Activated naive CD8-positive, alpha-beta T cell treated with anti-CD3 and anti-CD28 coated beads, Interleukin-2, amount 10 ng/mL, durations not matched to agents 7 days and 5 days (primary cell): ENCODE results near the gene SRRM3. TPM values are rescaled to one million over a fixed set of nuclear protein-coding genes. Genes with fewer than 3 reads are reported as not detected.
A peak's percentile ranks its signal among the peaks of the same experiment; 100 is the strongest.

Experiments used
- ATAC-seq: fragments of 150-1000 bp; cut with Tn5 transposase; one replicate; pipeline ENCODE4 v1.10.0; 2021; ENCODE audit warnings: low read depth, moderate library complexity
- POLR2A ChIA-PET: fragments of 350-600 bp; sonication (Branson Sonifier 250); formaldehyde crosslinking; loops from one replicate; lab custom pipeline; 2021; ENCODE audit warnings: antibody characterized with exemption; lab: Charles Lee
- DNase-seq: peaks from one replicate; pipeline ENCODE4 v3.0.0; 2021
- H3K27ac Mint-ChIP-seq: one replicate; pipeline ENCODE4 v1.8.0; 2022; ENCODE audit warnings: mild to moderate bottlenecking, mixed read lengths
- H3K27me3 Mint-ChIP-seq: one replicate; pipeline ENCODE4 v1.8.0; 2022; ENCODE audit warnings: mild to moderate bottlenecking, moderate library complexity, mixed read lengths
- H3K36me3 Mint-ChIP-seq: one replicate; pipeline ENCODE4 v1.8.0; 2021; ENCODE audit warnings: mild to moderate bottlenecking, mixed read lengths
- H3K4me1 Mint-ChIP-seq: one replicate; pipeline ENCODE4 v1.8.0; 2021; ENCODE audit warnings: mixed read lengths
- H3K4me3 Mint-ChIP-seq: one replicate; pipeline ENCODE4 v1.8.0; 2022; ENCODE audit warnings: mild to moderate bottlenecking, moderate library complexity, mixed read lengths
- H3K9me3 Mint-ChIP-seq: one replicate; pipeline ENCODE4 v1.8.0; 2021; ENCODE audit warnings: mixed read lengths
- total RNA-seq, 2 experiments: library from RNA; stranded (reverse); gene quantifications; one replicate each; pipeline ENCODE4 v1.2.3, GENCODE V29; 2021

Gene SRRM3
- total RNA-seq, 2 experiments from 2014 or later = not detected

DNA sequence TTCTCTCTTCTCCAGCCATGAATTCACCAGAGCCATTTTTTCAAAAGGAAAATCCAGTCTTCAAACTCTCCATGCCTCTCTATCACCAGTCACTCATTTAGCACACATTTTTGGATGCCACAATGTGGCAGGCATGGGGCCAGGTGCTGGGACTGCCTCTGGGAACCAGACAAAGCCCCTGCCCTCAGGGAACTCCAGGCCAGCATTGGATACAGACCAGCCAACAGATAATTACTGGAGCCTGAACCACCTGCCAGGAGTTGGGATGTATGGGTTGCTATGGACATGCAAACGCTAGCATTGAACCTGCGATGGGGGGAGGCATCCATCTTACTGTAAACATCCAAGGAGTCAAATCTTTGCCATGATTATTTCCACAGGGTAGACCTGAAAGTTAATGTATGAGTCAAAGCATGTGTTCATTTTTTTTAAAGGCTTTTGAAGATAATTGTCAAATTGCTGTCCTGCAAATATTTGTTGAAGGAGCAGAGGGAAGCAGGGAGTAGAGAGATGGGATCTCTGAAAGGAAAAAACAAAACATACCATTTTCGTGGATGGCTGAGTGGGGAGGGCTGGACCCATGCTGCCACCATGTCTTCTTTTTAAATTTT is 43.2 kb downstream of the SRRM3 start:
- Mint-ChIP-seq H3K27ac (no peak overlapping the region), H3K4me3 (no peak overlapping the region), H3K36me3 (no peaks in the 10 kb centered on the region), H3K9me3 (no peaks in the 10 kb centered on the region), H3K27me3 (peaks cover 3% of the 10 kb centered on the region), H3K4me1 (peaks cover 1% of the 10 kb centered on the region)
- POLR2A ChIA-PET = no interaction called here
- no peak for ATAC-seq
- DNase-seq = no peak

DNA sequence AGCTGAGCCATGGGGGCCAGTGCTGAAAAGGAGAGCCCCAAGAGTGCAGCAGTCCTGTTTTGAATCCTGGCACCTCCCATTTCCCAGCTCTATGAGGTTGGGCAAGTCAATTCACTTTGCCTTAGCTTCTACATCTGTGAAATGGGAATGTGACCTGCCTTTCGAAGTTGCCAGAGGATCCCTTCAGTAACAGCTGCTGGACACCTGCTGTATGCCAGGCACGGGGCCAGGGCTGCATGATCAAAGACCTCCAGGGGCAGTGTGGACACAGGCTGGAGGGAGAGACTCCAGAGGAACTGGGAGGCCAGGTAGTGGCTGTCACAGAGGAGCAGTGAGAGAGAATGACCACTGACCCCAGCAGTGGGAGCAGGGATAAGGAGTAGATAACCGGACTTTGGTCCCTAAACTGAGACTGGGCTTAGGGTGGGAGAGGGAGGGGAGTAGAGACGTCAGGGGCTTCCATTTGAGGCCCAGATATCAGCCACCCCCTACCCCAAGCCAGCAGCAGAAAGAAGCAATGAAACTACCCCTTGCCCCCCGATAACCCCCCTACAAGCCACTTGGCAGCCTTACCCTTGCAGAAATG is 45.2 kb downstream of the SRRM3 start:
- POLR2A ChIA-PET = no interaction called here
- DNase-seq = no peak
- H3K27ac Mint-ChIP-seq = no peak overlapping the region
- H3K9me3 Mint-ChIP-seq = no peaks in the 10 kb centered on the region
- H3K27me3 Mint-ChIP-seq = peaks cover 3% of the 10 kb centered on the region
- H3K4me1 Mint-ChIP-seq = peaks cover 1% of the 10 kb centered on the region
- H3K36me3 Mint-ChIP-seq = no peaks in the 10 kb centered on the region
- ATAC-seq = no peak
- H3K4me3 Mint-ChIP-seq = no peak overlapping the region

DNA sequence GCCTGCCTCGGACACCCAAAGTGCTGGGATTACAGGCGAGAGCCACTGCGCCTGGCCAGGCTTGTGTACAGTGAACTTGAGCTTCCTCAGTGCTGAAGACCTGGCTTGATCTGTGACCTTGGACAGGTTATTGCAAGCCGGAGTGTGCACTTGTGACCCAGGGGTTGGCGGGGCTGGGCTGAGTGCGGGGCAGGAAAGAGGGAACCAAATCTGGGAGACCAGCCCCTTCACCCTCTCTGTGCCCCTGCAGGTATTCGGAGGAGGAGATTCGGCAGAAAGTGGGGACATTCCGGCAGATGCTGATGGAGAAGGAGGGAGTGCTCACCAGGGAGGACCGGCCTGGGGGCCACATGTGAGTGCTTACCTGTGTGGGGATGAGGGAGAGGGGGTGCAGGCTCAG is 46.2 kb downstream of the SRRM3 start:
- no peak overlapping the region for H3K27ac Mint-ChIP-seq
- ATAC-seq = no peak
- H3K4me1 Mint-ChIP-seq = peaks cover 1% of the 10 kb centered on the region
- no peaks in the 10 kb centered on the region for H3K36me3 Mint-ChIP-seq
- H3K27me3 Mint-ChIP-seq = peaks cover 3% of the 10 kb centered on the region
- no peak overlapping the region for H3K4me3 Mint-ChIP-seq
- no peak for DNase-seq
- POLR2A ChIA-PET = no interaction called here
- no peaks in the 10 kb centered on the region for H3K9me3 Mint-ChIP-seq

DNA sequence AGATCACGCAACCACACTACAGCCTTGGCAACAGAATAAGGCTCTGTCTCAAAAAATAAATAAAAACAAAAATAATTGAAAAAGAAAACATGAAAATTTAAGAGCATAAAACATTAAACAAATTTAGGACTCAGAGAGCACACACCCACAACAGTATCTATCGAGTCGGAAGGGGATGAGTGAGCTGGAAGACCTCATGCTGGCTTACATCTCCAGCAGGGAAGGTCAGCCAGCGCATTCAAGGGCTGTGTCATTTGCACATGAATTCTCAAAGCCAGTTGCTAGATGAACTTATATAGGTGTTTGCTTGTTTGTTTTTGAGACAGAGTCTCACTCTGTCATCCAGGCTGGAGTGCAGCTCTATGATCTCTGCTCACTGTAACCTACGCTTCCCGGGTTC is 50.3 kb downstream of the SRRM3 start:
- POLR2A ChIA-PET = no interaction called here
- no peaks in the 10 kb centered on the region for H3K4me1 Mint-ChIP-seq
- H3K9me3 Mint-ChIP-seq = no peaks in the 10 kb centered on the region
- no peaks in the 10 kb centered on the region for H3K36me3 Mint-ChIP-seq
- no peak overlapping the region for H3K4me3 Mint-ChIP-seq
- peaks cover 8% of the 10 kb centered on the region for H3K27me3 Mint-ChIP-seq
- DNase-seq (no peak), ATAC-seq (no peak)
- no peak overlapping the region for H3K27ac Mint-ChIP-seq

DNA sequence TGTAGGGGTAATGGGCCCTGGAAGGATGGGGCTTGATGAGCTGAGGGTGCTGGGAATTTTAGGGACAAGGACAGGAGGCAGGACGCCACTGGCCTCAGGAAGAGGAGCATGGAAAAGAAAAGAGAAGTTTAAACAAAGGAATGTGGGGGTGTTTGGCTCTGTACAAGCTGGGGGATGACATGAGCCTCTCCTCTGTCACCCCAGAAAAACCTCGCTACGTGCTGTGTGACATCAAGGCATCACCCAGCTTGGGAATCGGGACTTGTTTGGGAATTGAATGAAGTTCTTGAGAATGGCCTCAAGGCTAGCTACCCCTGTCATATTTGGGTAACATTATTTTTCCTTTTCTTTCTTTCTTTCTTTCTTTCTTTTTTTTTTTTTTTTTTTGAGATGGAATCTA is 53.1 kb downstream of the SRRM3 start:
- H3K27me3 Mint-ChIP-seq = peaks cover 25% of the 10 kb centered on the region
- POLR2A ChIA-PET = interaction anchor here (0.6 kb wide), 1 partner anchor 25 kb away, joined by 4 read pairs; no protein-coding TSS in a partner anchor
- peak overlapping the region; percentile 54 for H3K27ac Mint-ChIP-seq
- H3K9me3 Mint-ChIP-seq = no peaks in the 10 kb centered on the region
- no peak overlapping the region for H3K4me3 Mint-ChIP-seq
- no peak for ATAC-seq
- no peaks in the 10 kb centered on the region for H3K36me3 Mint-ChIP-seq
- H3K4me1 Mint-ChIP-seq = no peaks in the 10 kb centered on the region
- DNase-seq = no peak

DNA sequence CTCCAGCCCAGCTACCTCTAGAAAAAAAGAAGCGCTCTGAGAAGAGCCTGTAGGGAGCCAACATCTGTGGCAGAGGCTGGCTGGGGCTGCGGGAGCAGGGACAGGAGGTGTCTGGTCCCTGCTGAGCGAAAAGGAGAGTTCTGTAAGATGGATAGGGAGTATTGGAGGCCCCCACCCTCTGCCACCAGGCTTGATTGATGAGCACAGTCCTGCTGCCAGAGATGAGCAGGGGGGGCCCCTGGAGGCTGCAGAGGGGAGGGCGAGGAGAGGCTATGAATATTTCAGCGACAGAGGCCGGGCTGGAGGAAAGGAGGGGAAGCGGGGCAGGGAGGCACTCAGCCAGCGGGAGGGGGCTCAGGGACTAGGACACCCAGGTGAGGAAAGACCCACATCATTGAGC is 56.3 kb downstream of the SRRM3 start:
- H3K4me1 Mint-ChIP-seq = peaks cover 3% of the 10 kb centered on the region
- H3K9me3 Mint-ChIP-seq = no peaks in the 10 kb centered on the region
- no peaks in the 10 kb centered on the region for H3K36me3 Mint-ChIP-seq
- no peak overlapping the region for H3K4me3 Mint-ChIP-seq
- DNase-seq (no peak), ATAC-seq (no peak)
- H3K27me3 Mint-ChIP-seq = peaks cover 29% of the 10 kb centered on the region
- no peak overlapping the region for H3K27ac Mint-ChIP-seq
- POLR2A ChIA-PET = interaction anchor here (0.6 kb wide), 1 partner anchor 34 kb away, joined by 5 read pairs; no protein-coding TSS in a partner anchor

DNA sequence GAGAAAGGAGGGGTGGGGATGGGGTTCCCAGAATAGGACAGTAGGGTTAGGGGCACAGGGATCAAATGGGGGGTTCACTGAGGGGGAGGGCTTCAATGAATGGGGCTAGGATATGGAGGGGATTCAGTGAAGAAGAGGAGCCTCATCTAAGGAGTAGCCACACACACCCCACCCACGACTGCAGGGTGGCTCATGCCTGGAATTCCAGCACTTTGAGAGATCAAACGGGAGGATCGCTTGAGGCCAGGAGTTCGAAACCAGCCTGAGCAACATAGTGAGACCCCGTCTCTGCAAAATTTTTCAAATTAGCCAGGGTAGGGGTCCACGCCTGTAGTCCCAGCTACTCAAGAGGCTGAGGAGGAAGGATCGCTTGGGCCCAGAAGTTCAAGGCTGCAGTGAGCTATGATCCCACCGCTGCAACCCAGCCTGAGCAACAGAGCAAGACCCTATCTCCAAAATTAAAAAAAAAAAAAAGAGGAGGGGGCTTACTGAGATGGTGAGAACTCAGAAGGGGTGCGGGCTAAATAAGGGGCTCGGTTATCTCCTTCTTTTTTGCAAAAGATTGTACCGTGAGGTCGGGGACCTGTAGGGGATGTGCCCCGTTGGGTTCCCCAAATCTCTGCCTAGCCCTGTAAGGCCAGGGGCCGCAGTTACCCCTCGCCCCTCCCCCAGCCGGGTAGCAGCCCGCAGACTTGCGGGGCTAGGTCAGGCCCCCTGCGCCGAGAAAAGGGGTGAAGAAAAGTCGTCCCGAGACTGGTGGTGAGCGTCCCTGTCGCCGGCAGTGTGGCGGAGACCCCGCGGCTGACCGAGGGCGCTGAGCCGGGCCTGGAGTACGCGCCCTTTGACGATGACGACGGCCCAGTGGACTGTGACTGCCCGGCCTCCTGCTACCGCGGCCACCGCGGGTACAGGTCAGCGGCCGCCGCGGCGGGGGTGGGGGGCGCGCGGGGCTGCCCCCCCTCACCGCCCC is 57.7 kb downstream of the SRRM3 start:
- H3K9me3 Mint-ChIP-seq = no peaks in the 10 kb centered on the region
- peaks cover 29% of the 10 kb centered on the region for H3K27me3 Mint-ChIP-seq
- POLR2A ChIA-PET = interaction anchor here (1.0 to 1.1 kb wide), 2 partner anchors 14 to 58 kb away, joined by 3 to 4 read pairs; no protein-coding TSS in a partner anchor
- H3K27ac Mint-ChIP-seq = no peak overlapping the region
- ATAC-seq (no peak), DNase-seq (no peak)
- no peak overlapping the region for H3K4me3 Mint-ChIP-seq
- no peaks in the 10 kb centered on the region for H3K36me3 Mint-ChIP-seq
- H3K4me1 Mint-ChIP-seq = peaks cover 3% of the 10 kb centered on the region

DNA sequence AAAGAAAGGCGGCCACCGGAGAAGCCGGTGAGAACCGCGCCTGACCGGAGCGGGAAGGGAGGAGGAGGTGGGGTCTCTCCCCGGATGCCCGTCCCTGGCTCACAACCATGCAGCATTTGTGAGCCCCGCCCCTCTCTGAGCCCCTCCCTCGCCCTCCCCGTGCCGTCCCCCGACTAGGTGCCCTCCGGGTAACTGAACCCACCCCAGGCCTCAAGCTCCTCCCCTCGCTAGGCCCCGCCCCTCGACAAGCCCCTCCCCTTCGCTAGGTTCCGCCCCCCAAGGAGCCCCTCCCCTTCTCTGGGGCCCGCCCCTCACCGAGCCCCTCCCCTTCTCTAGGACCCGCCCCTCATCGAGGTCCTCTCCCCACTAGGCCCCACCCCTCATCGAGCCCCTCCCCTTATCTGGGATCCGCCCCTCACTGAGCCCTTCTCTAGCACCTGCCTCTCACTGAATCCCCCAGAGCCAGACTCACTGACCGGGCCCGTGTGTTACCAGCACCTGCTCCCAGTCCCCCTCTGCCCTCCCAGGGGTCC is 58.5 kb downstream of the SRRM3 start:
- ATAC-seq (peak; percentile 47), DNase-seq (peak; percentile 60)
- H3K4me1 Mint-ChIP-seq = peaks cover 3% of the 10 kb centered on the region
- no peak overlapping the region for H3K27ac Mint-ChIP-seq
- POLR2A ChIA-PET = interaction anchor here (1.0 to 1.1 kb wide), 2 partner anchors 13 to 57 kb away, joined by 3 to 4 read pairs; no protein-coding TSS in a partner anchor
- H3K4me3 Mint-ChIP-seq = peak overlapping the region; percentile 35
- H3K27me3 Mint-ChIP-seq = peaks cover 26% of the 10 kb centered on the region
- H3K9me3 Mint-ChIP-seq = no peaks in the 10 kb centered on the region
- H3K36me3 Mint-ChIP-seq = no peaks in the 10 kb centered on the region

DNA sequence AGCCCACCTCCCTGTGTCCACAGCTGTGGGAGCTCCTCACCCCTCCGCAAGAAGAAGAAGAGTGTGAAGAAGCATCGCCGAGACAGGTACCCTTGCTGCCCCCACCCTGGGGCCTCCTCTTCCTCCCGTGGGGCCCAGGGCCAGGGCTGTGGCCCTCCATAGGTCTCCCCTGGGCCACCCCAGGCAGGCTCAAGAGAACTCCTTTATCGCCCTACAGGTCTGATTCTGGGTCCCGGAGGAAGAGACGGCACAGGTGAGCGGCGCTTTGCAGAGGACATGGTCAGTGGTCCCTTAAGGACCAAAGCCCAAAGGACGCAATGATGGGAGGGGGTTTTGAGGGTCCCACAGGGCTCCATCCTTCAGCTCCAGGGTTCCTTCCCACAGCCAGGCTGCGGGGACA is 59.6 kb downstream of the SRRM3 start:
- peaks cover 26% of the 10 kb centered on the region for H3K27me3 Mint-ChIP-seq
- no peak overlapping the region for H3K4me3 Mint-ChIP-seq
- DNase-seq = no peak
- POLR2A ChIA-PET = interaction anchor here (0.6 kb wide), 1 partner anchor 721 kb away, joined by 3 read pairs; no protein-coding TSS in a partner anchor
- H3K4me1 Mint-ChIP-seq = peaks cover 3% of the 10 kb centered on the region
- H3K27ac Mint-ChIP-seq = no peak overlapping the region
- no peak for ATAC-seq
- no peaks in the 10 kb centered on the region for H3K36me3 Mint-ChIP-seq
- no peaks in the 10 kb centered on the region for H3K9me3 Mint-ChIP-seq

DNA sequence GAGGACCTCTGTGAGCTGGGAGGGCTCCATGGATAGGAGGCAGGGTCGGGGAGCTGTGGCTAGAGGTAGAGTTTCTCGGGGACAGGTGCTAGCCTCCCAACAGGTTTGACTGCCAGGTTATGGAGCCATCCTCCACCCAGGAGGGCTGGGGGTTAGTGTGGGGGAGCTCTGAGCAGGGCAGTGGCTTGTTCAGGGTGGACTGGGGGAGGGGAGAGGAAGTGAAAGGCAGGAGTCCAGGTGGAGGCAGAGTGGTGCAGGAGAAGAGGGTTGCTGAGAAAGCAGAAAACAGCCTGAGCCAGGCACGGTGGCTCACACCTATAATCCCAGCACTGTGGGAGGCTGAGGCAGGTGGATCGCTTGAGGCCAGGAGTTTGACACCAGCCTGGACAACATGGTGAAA is 60.2 kb downstream of the SRRM3 start:
- Mint-ChIP-seq H3K4me3 (no peak overlapping the region), H3K36me3 (no peaks in the 10 kb centered on the region), H3K4me1 (peaks cover 3% of the 10 kb centered on the region), H3K27me3 (peaks cover 29% of the 10 kb centered on the region), H3K9me3 (no peaks in the 10 kb centered on the region), H3K27ac (peak overlapping the region; percentile 48)
- DNase-seq = no peak
- ATAC-seq = no peak
- POLR2A ChIA-PET = no interaction called here

DNA sequence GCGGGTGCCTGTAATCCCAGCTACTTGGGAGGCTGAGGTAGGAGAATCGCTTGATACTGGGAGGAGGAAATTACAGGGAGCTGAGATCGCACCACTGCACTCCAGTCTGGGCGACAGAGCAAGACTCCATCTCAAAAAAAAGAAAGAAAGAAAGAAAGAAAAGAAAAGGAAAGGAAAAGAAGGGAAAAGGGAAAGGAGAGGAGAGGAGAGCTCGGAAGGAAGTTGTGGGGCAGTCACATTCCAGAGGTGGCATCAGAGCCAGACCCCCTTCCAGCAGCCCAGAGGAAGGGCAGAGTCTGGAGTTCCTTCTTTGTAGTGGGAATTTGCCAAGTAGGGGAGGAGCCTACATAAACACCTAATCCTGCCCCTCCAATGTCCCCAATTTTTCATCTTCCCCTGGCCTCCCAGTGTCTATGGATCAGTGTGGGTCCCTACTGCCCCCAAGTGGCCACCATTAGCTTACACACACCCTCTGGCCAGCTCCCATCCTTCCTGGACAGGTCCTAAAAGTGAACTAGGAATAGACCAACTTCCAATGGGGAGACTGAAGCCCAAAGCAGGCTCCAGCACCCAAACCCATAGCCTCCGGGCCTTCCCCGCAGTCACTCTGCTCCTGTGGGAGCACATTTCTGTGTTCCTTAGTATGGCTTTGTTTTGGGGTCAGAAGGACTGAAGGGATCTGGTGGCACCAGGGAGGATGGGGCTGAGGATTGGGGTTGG is 61.1 kb downstream of the SRRM3 start:
- no peaks in the 10 kb centered on the region for H3K9me3 Mint-ChIP-seq
- peaks cover 3% of the 10 kb centered on the region for H3K4me1 Mint-ChIP-seq
- DNase-seq (no peak), ATAC-seq (no peak)
- peaks cover 26% of the 10 kb centered on the region for H3K27me3 Mint-ChIP-seq
- H3K27ac Mint-ChIP-seq = no peak overlapping the region
- POLR2A ChIA-PET = interaction anchor here (0.6 to 1.0 kb wide), 2 partner anchors 9 to 85 kb away, joined by 3 read pairs; no protein-coding TSS in a partner anchor
- H3K36me3 Mint-ChIP-seq = no peaks in the 10 kb centered on the region
- H3K4me3 Mint-ChIP-seq = no peak overlapping the region

DNA sequence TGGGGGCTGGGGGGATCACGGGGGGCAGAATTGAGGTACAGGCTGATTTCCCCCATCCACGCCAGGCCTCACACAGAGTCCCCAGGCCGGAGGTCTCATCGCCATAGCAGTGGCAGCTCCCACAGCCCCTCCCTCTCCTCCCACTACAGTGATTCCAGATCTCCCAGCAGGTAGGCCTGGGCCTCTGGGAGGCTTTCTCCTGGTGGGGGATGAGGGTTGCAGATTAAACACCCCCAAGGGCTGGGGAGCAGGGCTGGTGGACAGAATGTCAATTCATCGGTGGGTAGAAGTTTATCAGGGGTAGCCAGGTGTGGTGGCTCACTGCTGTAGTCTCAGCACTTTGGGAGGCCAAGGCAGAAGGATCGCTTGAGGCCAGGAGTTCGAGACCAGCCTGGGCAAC is 63.6 kb downstream of the SRRM3 start:
- POLR2A ChIA-PET = interaction anchor here (1.5 kb wide), 1 partner anchor 49 kb away, joined by 4 read pairs; no protein-coding TSS in a partner anchor
- H3K36me3 Mint-ChIP-seq = no peaks in the 10 kb centered on the region
- H3K4me3 Mint-ChIP-seq = no peak overlapping the region
- DNase-seq (no peak), ATAC-seq (peak; percentile 2)
- H3K27me3 Mint-ChIP-seq = peaks cover 20% of the 10 kb centered on the region
- H3K4me1 Mint-ChIP-seq = peaks cover 7% of the 10 kb centered on the region
- no peaks in the 10 kb centered on the region for H3K9me3 Mint-ChIP-seq
- no peak overlapping the region for H3K27ac Mint-ChIP-seq
